GM19397 (cell line): Measurements from ENCODE around the gene VPS51.

Experiments used
- ATAC-seq: cut with Tn5 transposase; IDR thresholded peaks from one replicate; pipeline ENCODE4 v1.9.1; 2021; ENCODE audit warnings: mild to moderate bottlenecking, moderate library complexity; ENCODE audit not compliant: unreplicated experiment

Gene VPS51

GRCh38 chr11:65095974-65096806 is at the start of gene VPS51:
Gene VPS51, plus strand, starts transcription at chr11:65096214. Its CDS starts 37 bp downstream, at chr11:65096251.
- ATAC-seq: peak; percentile 76

DNA sequence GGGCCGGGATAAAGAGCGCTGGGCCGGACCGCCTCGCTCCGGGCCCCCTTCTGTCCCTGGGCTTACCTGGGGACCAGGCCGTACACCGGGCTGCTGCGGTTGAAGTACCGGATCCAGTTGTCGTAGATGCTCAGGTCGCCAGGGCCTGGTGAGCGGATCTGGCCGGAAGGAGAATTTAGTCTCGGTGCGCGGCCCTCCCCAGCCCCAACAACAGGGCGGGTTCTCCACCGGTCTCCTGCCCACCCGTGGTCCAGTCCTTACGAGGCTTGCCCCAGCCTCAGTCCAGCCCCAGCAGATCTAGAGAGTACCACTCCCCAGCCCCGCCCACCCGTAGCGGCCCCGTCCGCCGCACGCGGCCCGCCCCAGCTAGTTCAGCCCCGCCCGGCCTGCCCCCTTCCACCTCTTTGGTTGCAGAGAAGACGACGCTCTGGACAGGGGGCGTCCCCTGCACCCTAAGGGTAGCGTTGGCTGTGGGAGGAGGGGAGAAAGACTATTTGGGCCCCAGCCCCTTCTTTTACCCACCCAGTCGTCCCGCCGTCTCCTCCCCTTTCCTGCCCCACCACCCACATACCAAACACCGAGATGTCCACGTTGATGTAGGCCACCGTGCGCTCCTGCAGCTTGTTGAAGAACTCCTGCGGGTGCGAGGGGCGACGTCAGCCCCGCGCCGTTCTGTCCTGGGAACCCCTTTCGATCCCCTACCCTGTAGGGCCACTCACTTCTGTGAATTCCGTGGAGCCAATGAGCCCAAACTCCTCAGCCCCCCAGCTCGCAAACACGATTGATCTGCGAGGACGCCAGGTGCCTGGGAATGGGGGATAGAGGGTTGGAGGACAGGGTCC is 48.2 kb upstream of the VPS51 start:
- no peak for ATAC-seq

DNA sequence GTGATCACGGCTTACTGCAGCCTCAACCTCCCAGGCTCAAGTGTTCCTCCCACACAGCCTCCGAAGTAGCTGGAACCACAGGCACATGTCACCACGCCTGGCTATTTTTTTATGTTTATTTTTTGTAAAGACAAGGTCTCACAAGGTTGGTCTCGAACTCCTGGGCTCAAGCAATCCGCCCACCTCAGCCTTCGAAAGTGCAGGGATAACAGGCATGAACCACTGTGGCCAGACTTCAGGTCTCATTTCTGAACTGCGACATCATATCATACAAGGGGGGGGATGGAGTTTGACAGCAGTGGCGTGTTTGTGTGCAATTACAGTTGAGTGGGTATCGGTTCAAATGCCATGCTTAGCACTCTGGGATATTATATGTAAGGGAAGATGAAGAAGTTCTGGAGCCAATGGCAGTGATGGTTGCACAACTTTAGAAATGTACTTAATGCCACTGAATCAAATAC is 44.6 kb upstream of the VPS51 start:
- ATAC-seq: no peak

DNA sequence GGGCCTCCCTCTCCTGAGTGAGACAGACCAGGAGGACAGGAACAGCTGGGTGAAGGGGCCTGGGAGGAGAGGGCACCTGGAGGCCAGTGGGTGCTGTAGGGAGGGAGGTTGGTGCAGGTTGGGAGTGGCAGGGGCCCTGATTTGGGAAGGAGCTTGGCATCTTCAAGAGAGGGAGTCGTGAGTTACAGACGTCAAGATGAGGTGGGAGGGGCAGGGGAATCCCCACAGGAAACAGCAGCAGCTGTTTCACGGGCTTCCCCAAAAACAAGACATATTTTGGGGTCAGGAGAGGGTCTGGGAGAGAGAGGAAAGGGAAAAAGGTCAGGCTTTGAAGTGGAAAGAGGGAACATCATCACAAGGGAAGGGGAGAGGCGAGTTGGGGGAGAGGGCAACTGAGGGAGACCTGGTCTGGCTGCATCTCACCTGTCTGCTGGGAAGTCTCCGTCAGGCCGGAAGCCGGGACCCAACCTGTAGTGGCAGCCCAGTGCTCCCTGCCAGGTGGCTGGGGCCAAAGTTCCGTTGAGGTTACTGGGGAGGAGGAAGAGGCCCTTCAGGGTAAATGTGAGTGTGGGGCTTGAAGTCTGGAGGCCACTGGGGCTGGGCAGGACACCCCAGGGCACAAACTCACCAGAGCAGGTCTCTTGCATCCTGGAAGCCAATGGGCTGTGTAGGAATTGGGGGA is 42.0 kb upstream of the VPS51 start:
- no peak for ATAC-seq

DNA sequence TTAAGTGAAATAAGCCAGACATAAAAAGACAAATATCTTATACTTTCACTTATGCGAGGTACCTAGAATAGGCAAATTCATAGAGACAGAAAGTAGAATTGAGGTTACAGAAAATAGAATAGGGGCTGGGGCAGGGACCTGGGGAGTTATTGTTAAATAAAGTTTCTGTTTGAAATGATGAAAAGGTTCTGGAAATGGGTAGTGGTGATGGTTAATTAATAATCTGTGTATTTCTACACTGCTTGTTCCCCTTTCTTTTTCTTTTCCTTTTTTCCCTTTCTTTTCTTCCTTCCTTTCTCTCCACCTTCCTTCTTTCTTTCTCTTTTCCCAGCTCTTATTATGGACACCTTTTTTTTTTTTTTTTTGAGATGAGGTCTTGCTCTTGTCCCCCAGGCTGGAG is 40.5 kb upstream of the VPS51 start:
- ATAC-seq: no peak

- ATAC-seq: no peak
These were observed 39.0 kb upstream of the VPS51 start for GRCh38 chr11:65056999-65057398.

DNA sequence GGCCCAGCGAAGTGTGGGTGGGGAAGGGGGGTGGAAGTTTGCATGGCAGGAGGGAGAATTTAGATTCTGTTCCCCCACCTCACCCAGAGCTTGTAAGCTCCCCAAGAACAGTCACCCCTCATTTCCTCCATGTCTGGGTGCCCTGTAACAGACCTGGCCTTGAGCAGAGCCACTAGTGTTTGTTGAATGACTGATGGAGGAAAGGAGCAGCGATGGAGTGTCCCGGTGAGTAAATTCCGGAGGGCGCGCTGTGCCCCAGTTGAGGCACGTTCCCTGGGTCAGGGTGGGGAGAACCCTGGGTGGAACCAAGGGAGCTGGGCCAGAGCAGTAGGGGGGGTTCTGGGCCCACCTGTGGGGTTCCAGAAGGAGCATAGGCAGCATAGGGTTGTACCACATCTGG is 38.5 kb upstream of the VPS51 start:
- no peak for ATAC-seq

DNA sequence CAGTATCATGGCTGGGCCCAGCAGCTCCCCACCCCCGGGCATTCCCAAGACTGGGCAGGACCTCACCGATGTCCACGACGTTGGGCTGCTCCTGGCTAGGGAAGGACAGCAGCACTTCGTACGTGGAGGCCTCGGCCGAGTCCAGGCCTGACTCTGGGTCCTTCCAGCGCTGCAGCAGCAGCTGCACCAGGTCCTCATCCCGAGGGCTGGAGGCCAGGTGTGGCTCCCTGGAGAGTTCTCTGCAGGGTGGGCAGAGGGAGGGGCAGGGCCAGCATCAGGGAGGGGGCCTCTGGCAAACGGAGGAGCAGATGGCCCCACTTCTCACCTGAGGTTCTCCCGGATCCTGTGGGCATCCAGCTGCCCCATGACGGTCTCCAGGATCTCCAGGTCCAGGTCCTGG is 38.0 kb upstream of the VPS51 start:
- no peak for ATAC-seq

GRCh38 chr11:65058419-65059054 is 37.5 kb upstream of the VPS51 start, which contains the start of gene NAALADL1:
Gene NAALADL1, minus strand, starts transcription at chr11:65058553. Its CDS starts 32 bp downstream, at chr11:65058521.
- no peak for ATAC-seq

DNA sequence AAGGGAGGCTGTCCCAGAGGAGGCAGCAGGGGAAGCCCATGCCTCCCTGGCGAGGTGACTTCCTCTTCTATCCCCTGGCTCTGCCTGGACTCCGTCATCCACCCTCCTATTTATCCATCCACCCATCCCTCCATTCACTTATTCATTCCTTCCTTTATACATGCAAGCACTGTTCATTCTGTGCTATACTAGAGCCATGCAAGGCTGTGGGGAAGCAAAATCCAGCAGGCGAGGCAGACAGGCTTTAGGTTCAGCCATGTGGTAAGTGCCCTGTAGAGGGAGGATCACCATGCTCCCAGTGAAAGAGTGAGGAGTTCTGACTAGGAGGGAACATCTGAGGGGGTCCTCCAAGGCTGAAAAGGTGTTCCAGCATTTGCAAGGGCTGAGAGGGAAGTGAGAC is 36.5 kb upstream of the VPS51 start:
- ATAC-seq: no peak

- no peak for ATAC-seq
These were observed 35.8 kb upstream of the VPS51 start for GRCh38 chr11:65059959-65060824.

- no peak for ATAC-seq
These were observed 35.1 kb upstream of the VPS51 start for GRCh38 chr11:65060913-65061408.

DNA sequence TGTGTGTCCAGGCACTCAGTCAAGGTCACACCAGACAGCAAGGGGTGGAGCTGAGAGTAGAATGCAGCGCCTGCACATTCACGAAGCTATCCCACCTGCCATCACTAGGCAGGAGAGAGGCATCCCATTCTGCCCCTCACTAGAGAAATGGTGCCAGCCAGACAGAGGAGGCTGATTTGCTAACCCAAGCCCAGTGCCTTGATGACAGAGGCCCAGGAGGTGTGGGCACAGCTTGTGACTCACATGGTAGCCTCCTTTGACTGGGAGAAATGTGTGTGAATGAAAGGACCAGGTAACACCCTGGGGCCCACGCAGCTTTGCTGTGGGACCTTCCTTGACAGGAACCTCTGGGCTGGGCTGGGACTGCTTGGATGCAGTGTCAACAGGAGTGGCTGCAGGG is 32.5 kb upstream of the VPS51 start:
- ATAC-seq: no peak

- ATAC-seq: no peak
These were observed 31.2 kb upstream of the VPS51 start for GRCh38 chr11:65064847-65065240.

DNA sequence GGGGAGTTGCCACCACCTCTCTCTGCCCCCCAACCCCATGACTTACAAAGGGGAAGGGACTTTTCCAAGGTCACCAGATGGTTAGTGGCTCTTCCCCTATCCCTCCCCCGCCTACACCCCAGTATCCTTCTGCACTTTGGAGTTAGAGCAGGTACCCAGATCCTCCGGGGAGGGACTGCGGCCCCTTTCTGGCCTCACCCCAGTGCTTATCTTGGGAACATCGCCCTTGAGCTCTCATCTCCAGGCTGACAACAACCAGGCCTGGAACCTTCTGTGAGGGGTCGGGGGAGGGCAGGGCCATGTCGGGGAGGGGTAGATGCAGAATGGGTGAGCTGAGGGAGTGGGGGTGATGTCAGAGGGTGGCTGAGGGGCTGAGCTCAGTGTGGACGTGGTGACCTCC is 30.2 kb upstream of the VPS51 start:
- ATAC-seq: no peak

DNA sequence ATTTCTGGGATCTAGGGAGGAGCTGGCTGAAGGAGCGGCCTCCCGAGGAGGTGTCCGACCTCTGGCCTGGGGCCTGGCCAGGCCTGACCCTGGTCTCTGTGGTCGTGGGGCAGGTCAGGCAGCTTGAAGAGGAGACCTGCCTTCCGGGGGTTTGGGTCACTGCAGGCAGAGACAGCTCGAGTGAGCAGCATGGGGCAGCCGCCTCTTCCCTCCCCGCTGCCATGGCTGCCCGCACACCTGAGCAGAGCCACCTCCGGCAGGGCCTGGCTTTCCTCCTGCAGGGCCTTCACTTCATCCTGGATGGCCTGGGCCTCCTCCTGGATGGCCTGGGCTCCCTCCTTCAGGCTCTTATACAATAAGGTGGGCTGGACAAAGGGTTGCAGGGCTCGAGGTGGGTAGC is 29.7 kb upstream of the VPS51 start:
- ATAC-seq: no peak

GRCh38 chr11:65066805-65067291 is 29.2 kb upstream of the VPS51 start:
- ATAC-seq: no peak

DNA sequence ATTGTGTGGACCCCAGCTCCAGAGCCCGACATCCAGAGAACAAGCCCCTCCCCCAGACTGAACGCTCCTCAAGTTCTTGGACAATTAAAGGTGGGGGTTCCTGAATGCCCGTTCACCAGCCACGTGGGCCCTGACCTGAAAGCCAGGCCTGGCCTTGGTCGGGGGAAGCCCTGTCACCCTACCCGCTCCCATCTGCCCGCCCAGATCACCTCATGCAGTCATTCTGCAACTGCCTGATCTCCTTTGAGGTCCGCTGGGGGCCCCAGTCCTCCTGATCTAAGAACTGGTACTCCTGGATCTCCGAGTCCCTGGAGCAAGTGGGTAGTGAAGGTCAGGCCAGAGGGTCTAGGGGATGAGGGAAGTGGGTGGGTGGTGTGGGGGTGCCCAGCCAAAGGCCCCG is 28.6 kb upstream of the VPS51 start:
- no peak for ATAC-seq

DNA sequence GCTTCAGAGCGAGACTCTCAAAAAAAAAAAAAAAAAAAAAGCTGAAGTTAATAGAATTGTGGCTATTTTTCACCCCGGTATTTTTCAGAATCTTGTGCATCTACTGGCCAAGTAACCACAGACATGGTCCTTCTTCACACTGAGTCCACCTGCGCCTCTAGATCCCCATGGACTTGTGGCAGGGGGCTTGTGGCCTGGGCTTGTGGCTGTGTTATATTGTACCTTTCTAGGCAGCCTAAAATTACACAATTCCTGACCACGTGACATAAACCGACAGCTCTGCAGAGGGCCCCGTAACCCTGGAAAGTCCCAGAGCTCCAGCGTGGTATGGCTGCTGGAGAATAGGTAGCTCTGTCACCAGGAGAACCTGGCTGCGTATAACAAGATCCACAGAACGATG is 26.8 kb upstream of the VPS51 start:
- ATAC-seq: no peak
